ENCODE measurements around the gene NEK11.

GRCh38 chr3:131036200-131036816 lies 9.6 kb downstream of the NEK11 start:
- TF ChIP-seq POLR2A (IDR thresholded peaks at IDR 0.05) (no peak), CTCF (IDR thresholded peaks at IDR 0.05) (no peak)

All from thyroid gland (tissue), 4 donors.